Activated naive CD4-positive, alpha-beta T cell treated with anti-CD3 and anti-CD28 coated beads for 36 hours (primary cell): ENCODE results near the gene ANKRD33B. TPM values are rescaled to one million over a fixed set of nuclear protein-coding genes. Genes with fewer than 3 reads are reported as not detected.
"Not testable (repeated sequence)": the region's sequence is repeated elsewhere in the genome, so short reads cannot be mapped to it uniquely, and the experiment has no call there.

Experiments
- CTCF ChIA-PET: fragments of 350-600 bp; sonication (Branson Sonifier 250); formaldehyde crosslinking; loops from one replicate; lab custom pipeline; 2021; ENCODE audit warnings: antibody characterized with exemption; lab: Charles Lee
- DNase-seq: peaks from one replicate; pipeline ENCODE4 v3.0.0-alpha.2; 2020
- H3K27ac Mint-ChIP-seq: one replicate; pipeline ENCODE4 v1.8.0; 2021; ENCODE audit warnings: mild to moderate bottlenecking, mixed read lengths
- H3K27me3 Mint-ChIP-seq: one replicate; pipeline ENCODE4 v1.8.0; 2021; ENCODE audit warnings: low read depth, mixed read lengths
- H3K36me3 Mint-ChIP-seq: one replicate; pipeline ENCODE4 v1.8.0; 2021; ENCODE audit warnings: low read depth, mixed read lengths
- H3K4me1 Mint-ChIP-seq: one replicate; pipeline ENCODE4 v1.8.0; 2021; ENCODE audit warnings: low read depth, mixed read lengths
- H3K4me3 Mint-ChIP-seq: one replicate; pipeline ENCODE4 v1.8.0; 2021; ENCODE audit warnings: mild to moderate bottlenecking, moderate library complexity, mixed read lengths
- H3K9me3 Mint-ChIP-seq: one replicate; pipeline ENCODE4 v1.8.0; 2021; ENCODE audit warnings: mixed read lengths
- intact Hi-C: fragments of 100-400 bp; cut with micrococcal nuclease; formaldehyde crosslinking; loops from one replicate; pipeline ENCODE4 v1.15.1; 2023
- total RNA-seq, 2 experiments: library from RNA; stranded (reverse); gene quantifications; one replicate each; pipeline ENCODE4 v1.2.3, GENCODE V29; 2021

ANKRD33B gene
- total RNA-seq, 2 experiments from 2014 or later = 1.9 to 2.5 TPM

DNA sequence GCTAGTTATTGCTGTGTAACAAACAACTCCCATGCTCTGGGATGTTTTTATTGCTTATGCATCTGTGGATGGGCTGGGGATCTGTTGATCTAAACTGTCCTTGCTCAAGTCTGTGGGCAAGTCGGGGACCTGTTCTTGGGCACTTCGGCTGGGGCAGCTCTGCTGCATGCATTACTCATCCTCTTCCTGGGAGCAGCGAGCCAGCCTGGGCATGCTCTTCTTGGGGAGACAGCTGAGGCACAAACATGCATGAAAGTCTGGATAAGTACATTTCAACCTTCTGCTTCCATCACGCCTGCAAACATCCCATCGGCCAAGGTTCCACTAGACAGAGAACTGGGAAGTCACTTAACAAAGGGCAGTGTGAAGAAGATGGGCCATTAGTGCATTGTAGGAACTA lies 66.3 kb downstream of the ANKRD33B start:
- intact Hi-C loops = loop anchor here (5.0 to 10.0 kb wide), 2 partner anchors 188 to 375 kb away; partner anchors contain the start of genes CCT5 and ROPN1L
- DNase-seq = no peak
- Mint-ChIP-seq H3K27ac (no peak overlapping the region), H3K36me3 (no peaks in the 10 kb centered on the region), H3K9me3 (no peaks in the 10 kb centered on the region), H3K4me1 (peaks cover 48% of the 10 kb centered on the region), H3K27me3 (peaks cover 6% of the 10 kb centered on the region), H3K4me3 (no peak overlapping the region)
- CTCF ChIA-PET = interaction anchor here (1.4 to 5.6 kb wide), 2 partner anchors 177 to 273 kb away, joined by 4 to 84 read pairs; no protein-coding TSS in a partner anchor

DNA sequence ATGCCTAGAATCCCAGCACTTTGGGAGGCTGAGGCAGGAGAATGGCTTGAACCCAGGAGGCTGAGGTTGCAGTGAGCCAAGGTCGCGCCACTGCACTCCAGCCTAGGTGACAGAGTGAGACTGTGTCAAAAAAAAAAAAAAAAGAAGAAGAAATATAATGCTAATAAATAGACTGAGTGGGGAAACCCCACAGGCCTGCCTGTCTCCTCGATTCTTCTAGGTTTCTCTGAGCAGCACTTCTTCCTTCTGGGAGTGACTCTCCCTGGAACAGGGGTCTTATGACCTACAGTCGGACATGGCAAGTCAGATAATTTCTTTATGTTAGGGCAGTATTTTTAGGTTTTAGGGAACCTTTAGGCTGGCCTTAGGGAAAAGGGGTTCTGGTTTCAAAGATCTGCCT lies 66.9 kb downstream of the ANKRD33B start:
- H3K9me3 Mint-ChIP-seq, CTCF ChIA-PET, DNase-seq, H3K27ac Mint-ChIP-seq, H3K27me3 Mint-ChIP-seq, H3K4me3 Mint-ChIP-seq, H3K36me3 Mint-ChIP-seq: not testable (repeated sequence)
- intact Hi-C loops = loop anchor here (5.0 to 10.0 kb wide), 2 partner anchors 188 to 376 kb away; partner anchors contain the start of genes CCT5 and ROPN1L
- H3K4me1 Mint-ChIP-seq = peaks cover 54% of the 10 kb centered on the region

DNA sequence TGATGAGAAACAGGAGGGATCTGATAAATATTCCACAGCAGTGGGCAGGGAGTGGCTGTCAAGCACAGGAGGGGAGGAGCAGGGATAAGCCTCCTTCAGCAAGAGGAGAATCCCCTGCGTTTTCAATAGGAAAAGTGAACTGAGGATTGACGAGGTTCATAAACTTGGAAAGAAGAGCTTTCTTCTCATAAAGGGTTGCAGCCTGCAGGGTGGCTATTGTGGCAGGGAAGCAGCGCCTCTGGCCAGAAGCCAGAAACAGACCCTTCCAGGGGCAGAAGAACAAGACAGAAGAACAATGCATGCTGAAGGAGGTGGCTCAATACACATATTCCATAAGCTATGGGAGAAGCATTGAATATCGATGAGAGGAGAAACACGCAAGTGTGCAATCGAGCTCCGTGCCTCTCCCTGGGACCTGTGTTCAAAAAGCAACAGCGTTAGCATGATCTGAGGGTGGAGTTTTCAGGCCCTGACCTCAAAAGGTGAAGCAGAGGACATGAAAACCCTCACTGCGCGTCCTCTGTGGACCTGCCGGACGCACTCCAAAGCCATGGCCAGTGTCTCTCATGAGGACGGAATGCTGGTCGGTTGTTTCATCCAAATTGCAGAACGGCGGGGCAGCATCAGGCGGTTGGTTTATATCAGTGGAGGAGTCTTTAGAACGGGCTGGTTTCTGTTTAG lies 67.6 kb downstream of the ANKRD33B start:
- H3K9me3 Mint-ChIP-seq = no peaks in the 10 kb centered on the region
- H3K4me1 Mint-ChIP-seq = peaks cover 60% of the 10 kb centered on the region
- no peaks in the 10 kb centered on the region for H3K36me3 Mint-ChIP-seq
- H3K4me3 Mint-ChIP-seq = no peak overlapping the region
- H3K27me3 Mint-ChIP-seq = peaks cover 6% of the 10 kb centered on the region
- DNase-seq = no peak
- CTCF ChIA-PET = no interaction called here
- H3K27ac Mint-ChIP-seq = peak overlapping the region; percentile 66
- intact Hi-C loops = loop anchor here (5.0 to 10.0 kb wide), 2 partner anchors 189 to 377 kb away; partner anchors contain the start of genes CCT5 and ROPN1L

DNA sequence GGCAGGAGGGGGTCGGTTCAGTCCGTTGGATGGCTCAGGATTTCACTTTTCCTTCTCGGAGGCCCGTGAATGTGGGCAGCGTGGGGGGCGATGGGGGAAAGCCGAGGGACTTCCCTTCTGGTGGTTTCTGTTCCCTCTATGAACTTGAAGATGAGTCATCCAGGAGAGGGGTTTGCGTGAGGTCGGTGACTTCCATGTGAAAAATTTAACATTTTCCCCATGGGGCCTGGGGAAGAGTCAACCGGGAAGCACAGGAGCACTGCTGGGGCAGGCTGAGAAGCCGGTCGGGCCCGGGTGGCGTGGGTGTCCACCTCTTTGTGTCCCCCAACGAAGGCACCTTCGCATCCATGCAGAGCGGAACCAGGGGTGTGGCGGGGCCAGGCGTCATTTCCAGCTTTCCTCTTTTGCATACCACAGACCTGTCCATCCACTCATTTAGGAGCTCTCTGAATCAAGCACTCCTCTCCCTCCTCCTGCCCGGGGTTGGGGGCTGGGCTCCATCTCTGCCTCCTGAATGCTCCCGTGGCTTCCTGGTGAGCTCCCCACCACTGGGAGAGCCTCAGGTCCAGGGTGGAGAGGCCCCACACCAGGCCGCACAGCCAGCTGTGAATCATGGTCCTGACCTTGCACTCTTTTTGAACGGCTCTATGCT lies 68.4 kb downstream of the ANKRD33B start:
- Mint-ChIP-seq H3K27ac (peak overlapping the region; percentile 66), H3K36me3 (no peaks in the 10 kb centered on the region), H3K4me1 (peaks cover 63% of the 10 kb centered on the region), H3K27me3 (peaks cover 6% of the 10 kb centered on the region), H3K4me3 (no peak overlapping the region), H3K9me3 (no peaks in the 10 kb centered on the region)
- CTCF ChIA-PET = interaction anchor here (1.0 kb wide), 1 partner anchor 180 kb away, joined by 4 read pairs; no protein-coding TSS in a partner anchor
- intact Hi-C loops = loop anchor here (1.0 to 10.0 kb wide), 3 partner anchors 190 to 511 kb away; partner anchors contain the start of genes CCT5 and ROPN1L
- peak; percentile 65 for DNase-seq

DNA sequence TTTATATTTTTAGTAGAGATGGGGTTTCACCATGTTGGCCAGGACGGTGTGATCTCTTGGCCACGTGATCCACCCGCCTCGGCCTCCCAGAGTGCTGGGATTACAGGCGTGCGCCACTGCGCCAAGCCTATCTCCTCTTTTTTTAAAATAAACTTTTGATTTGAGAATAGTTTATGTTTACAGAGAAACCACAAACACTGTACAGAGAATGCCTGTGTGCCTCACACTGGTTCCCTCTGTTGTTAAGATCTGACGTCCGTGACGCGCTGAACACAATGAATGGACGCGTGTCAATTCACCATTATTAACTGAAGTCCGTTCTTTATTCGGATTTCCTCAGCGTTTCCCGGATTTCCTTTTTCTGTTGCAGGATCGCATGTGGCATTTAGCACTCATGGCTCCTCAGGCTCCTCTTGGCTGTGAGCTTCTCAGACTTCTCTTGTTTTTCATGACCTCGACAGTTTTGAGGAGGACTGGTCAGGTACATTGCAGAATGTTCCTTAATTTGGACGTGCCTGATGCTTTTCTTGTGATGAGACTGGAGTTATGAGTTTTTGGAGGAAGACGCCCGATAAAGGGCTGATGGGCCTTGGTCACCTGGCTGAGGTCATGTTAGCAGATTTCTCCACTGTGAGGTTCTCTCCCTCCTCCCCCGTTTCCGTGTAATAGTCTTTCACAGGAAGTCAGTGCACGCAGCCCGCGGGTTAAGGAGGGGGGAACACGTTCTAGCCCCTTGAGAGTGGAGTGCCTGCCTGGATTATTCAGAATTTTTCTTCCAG lies 69.6 kb downstream of the ANKRD33B start:
- DNase-seq = peak; percentile 69
- peaks cover 56% of the 10 kb centered on the region for H3K4me1 Mint-ChIP-seq
- CTCF ChIA-PET = interaction anchor here (0.5 kb wide), 1 partner anchor 153 kb away, joined by 3 read pairs; no protein-coding TSS in a partner anchor

DNA sequence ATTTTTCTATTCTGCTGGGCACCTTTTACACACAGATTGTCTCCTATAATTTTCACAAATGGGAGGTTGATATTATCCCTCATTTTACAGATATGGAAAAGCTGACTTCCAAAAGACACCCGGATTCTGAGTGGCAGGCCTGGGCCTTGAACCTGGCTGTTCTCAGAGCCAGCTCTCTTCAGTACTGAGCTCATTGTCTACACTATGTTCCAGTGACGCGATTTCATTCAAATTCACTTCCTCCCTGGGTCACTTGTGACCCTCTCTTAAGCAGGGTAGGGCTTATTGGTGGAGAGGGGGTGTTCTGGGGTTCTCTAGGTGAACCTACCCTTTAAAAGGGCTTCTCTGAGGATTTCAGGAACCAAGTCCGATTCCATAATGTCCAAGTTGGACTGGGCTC lies 70.2 kb downstream of the ANKRD33B start:
- no peak overlapping the region for H3K4me3 Mint-ChIP-seq
- CTCF ChIA-PET = interaction anchor here (0.5 to 1.1 kb wide), 3 partner anchors 37 to 153 kb away, joined by 3 to 4 read pairs (median 3); no protein-coding TSS in a partner anchor
- intact Hi-C loops = loop anchor here (2.0 to 10.0 kb wide), 4 partner anchors 69 to 379 kb away; partner anchors contain the start of genes ANKRD33B, CCT5, DAP and ROPN1L

More for the DNA sequence above, 69.6 kb downstream of the ANKRD33B start:
- peak overlapping the region; percentile 64 for H3K27ac Mint-ChIP-seq
- peaks cover 6% of the 10 kb centered on the region for H3K27me3 Mint-ChIP-seq
- H3K9me3 Mint-ChIP-seq = peaks cover 2% of the 10 kb centered on the region
- intact Hi-C loops = loop anchor here (2.0 to 10.0 kb wide), 4 partner anchors 69 to 379 kb away; partner anchors contain the start of genes ANKRD33B, CCT5, DAP and ROPN1L
- no peak overlapping the region for H3K4me3 Mint-ChIP-seq
- H3K36me3 Mint-ChIP-seq = peaks cover 1% of the 10 kb centered on the region

DNA sequence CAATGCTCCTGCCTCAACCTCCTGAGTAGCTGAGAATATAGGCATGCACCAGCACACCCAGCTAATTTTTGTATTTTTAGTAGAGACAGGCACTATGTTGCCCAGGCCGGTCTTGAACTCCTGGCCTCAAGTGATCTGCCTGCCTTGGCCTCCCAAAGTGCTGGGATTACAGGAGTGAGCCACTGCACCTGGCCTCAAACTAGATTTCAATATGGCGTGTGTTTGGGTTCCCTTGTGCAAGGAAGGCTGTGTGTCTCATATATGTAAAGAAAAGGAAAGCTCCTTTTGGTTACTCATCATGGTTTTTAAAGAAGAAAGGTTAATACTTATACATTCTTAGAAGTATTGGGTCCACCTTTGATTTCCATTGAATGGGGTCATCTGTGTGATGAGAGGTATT lies 70.7 kb downstream of the ANKRD33B start:
- DNase-seq = peak; percentile 41
- H3K27me3 Mint-ChIP-seq = peaks cover 3% of the 10 kb centered on the region

More for the DNA sequence above, 70.2 kb downstream of the ANKRD33B start:
- DNase-seq = no peak
- Mint-ChIP-seq H3K4me1 (peaks cover 56% of the 10 kb centered on the region), H3K36me3 (peaks cover 5% of the 10 kb centered on the region), H3K27me3 (peaks cover 6% of the 10 kb centered on the region), H3K27ac (peak overlapping the region; percentile 64), H3K9me3 (peaks cover 5% of the 10 kb centered on the region)

DNA sequence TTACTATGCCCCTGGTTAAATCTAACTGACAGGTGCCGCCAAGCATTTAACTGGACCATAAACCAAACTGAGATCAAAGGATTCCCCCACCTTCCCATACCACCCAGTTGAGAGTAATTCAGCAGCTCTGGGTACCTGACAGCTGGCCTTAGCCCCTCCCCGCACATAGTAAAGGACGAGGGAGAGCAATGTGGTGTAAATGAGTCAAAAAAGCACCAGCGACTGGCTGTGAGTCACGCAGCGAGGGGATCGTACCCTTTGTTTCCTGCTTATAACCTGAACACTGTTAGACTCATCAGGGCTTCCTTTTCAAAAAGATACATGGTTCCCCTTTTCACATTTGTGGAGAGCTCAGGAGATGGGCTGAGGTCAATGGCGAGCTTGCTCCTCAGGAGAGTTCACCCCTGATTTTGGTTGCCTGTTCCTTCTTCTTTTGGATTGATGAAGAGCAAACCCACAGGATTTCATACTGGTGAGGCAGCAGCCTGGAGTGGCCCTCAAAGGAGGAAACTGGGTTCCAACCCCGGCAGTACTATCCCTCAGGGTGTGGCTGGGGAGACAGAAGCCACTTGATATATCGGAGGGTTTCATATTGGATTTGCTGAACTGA lies 71.5 kb downstream of the ANKRD33B start:
- H3K9me3 Mint-ChIP-seq = peaks cover 11% of the 10 kb centered on the region
- peaks cover 56% of the 10 kb centered on the region for H3K4me1 Mint-ChIP-seq
- H3K27ac Mint-ChIP-seq = peak overlapping the region; percentile 79
- DNase-seq = peak; percentile 93
- peak overlapping the region; percentile 13 for H3K4me3 Mint-ChIP-seq
- intact Hi-C loops = loop anchor here (1.0 to 10.0 kb wide), 9 partner anchors 35 to 509 kb away; partner anchors contain the start of genes ANKRD33B, CCT5, DAP and MARCHF6
- H3K36me3 Mint-ChIP-seq = peaks cover 9% of the 10 kb centered on the region
- H3K27me3 Mint-ChIP-seq = no peaks in the 10 kb centered on the region
- CTCF ChIA-PET = interaction anchor here (1.1 kb wide), 1 partner anchor 43 kb away, joined by 3 read pairs; no protein-coding TSS in a partner anchor

More for the DNA sequence above, 70.7 kb downstream of the ANKRD33B start:
- Mint-ChIP-seq H3K27ac (peak overlapping the region; percentile 53), H3K36me3 (peaks cover 5% of the 10 kb centered on the region), H3K4me3 (no peak overlapping the region), H3K4me1 (peaks cover 56% of the 10 kb centered on the region), H3K9me3 (peaks cover 5% of the 10 kb centered on the region)
- intact Hi-C loops = loop anchor here (2.0 to 10.0 kb wide), 4 partner anchors 70 to 380 kb away; partner anchors contain the start of genes ANKRD33B, CCT5, DAP and ROPN1L
- CTCF ChIA-PET = interaction anchor here (0.6 to 1.1 kb wide), 2 partner anchors 37 to 42 kb away, joined by 3 to 4 read pairs; no protein-coding TSS in a partner anchor

DNA sequence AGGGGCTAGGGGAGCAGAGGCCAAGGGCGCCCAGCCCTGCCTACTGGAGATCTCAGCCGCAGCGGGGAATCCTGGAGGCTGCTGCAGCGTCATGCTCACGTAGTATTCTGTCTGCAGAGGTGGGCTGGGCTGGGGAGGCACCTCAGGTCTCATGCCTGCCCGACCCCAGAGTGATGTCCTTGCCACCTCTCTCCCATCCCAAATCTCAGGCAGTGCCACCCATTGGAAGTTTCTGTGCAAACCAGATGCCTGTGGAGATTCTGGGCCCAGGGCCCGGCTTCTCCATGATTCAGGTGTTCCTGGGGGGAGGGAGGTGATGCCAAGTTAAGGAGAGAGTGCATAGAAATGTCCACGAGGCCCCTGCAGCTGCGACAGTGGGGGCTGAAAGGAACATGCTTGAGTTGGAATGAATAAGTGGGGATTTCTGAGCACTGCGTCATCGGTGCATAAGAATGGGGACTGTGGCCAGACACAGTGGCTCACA lies 72.0 kb downstream of the ANKRD33B start:
- CTCF ChIA-PET = interaction anchor here (2.7 kb wide), 1 partner anchor 8 kb away, joined by 8 read pairs; no protein-coding TSS in a partner anchor
- Mint-ChIP-seq H3K4me1 (peaks cover 54% of the 10 kb centered on the region), H3K9me3 (peaks cover 11% of the 10 kb centered on the region)

DNA sequence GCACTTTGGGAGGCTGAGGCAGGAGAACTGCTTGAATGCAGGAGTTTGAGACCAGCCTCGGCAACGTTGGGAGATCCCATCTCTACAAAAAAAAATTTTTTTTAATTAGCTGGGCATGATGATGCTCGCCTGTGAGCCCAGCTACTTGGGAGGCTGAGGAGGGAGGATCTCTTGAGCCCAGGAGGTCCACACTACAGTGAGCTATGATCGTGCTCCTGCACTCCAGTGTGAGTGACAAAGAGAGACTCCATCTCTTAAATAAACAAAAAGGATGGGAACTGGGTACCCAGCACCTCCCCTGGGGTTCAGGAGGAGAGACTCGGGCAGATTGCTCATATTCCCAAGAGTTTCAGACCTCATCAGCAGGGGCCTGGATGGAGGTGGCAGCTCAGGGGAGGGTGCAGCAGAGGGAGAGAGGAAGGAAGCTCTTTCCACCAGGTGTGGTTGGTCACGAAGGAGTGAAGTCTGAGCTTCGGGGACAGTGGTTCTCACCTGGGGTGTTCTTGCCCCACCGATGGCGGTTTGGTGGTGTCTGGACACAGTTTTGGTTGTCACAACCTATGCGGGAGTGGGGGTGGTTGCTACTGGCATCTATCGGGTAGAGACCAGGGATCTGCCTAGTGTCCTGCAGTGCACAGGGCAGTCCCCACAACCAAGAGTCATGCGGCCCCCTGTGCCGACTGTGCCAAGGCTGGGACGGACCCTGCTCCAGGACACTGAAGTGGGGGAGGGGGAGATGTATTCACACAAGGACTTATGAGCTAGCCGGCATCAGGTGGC lies 72.7 kb downstream of the ANKRD33B start:
- H3K4me1 Mint-ChIP-seq = peaks cover 48% of the 10 kb centered on the region
- intact Hi-C loops = loop anchor here (10.0 kb wide), 1 partner anchor 382 kb away; the partner anchor contains the start of gene CCT5
- no peak overlapping the region for H3K4me3 Mint-ChIP-seq
- H3K9me3 Mint-ChIP-seq = peaks cover 11% of the 10 kb centered on the region
- H3K36me3 Mint-ChIP-seq = peaks cover 9% of the 10 kb centered on the region
- no peak for DNase-seq
- no peak overlapping the region for H3K27ac Mint-ChIP-seq
- no peaks in the 10 kb centered on the region for H3K27me3 Mint-ChIP-seq
- CTCF ChIA-PET = interaction anchor here (2.7 kb wide), 1 partner anchor 9 kb away, joined by 8 read pairs; no protein-coding TSS in a partner anchor

More for the DNA sequence above, 72.0 kb downstream of the ANKRD33B start:
- peak; percentile 46 for DNase-seq
- H3K4me3 Mint-ChIP-seq = no peak overlapping the region
- H3K36me3 Mint-ChIP-seq = peaks cover 9% of the 10 kb centered on the region
- H3K27ac Mint-ChIP-seq = peak overlapping the region; percentile 79
- no peaks in the 10 kb centered on the region for H3K27me3 Mint-ChIP-seq
- intact Hi-C loops = loop anchor here (1.0 to 10.0 kb wide), 9 partner anchors 36 to 508 kb away; partner anchors contain the start of genes ANKRD33B, CCT5, DAP and MARCHF6
